Neural cell (in vitro differentiated cells): ENCODE results near the gene STIM2. TPM values are rescaled to one million over a fixed set of nuclear protein-coding genes. Genes with fewer than 3 reads are reported as not detected.

Source experiments
- H2AFZ ChIP-seq: fragments of 200-600, 300-800 bp; sonication (generic), shearing (Covaris generic); 2 replicates; pipeline ENCODE4 v1.6.0; 2014; ENCODE audit warnings: low read depth, mild to moderate bottlenecking, antibody characterized with exemption, low read length, moderate library complexity
- H3F3A ChIP-seq: fragments of 200-600 bp; shearing (Covaris generic); 2 replicates; pipeline ENCODE4 v1.6.1; 2016; ENCODE audit warnings: mild to moderate bottlenecking, moderate library complexity, mixed read lengths, antibody characterized with exemption, low read length; ENCODE audit not compliant: insufficient read depth, poor library complexity, severe bottlenecking
- H3K27ac ChIP-seq: fragments of 200-600, 300-800 bp; sonication (generic), shearing (Covaris generic); 2 replicates; pipeline ENCODE4 v1.5.1; 2014; ENCODE audit warnings: mild to moderate bottlenecking, low read length, moderate library complexity
- H3K27me3 ChIP-seq: fragments of 300-800, 200-600 bp; sonication (generic), shearing (Covaris generic); 2 replicates; pipeline ENCODE4 v1.6.0; 2014; ENCODE audit warnings: mild to moderate bottlenecking, low read depth, low read length, moderate library complexity; ENCODE audit not compliant: insufficient read depth
- H3K36me3 ChIP-seq: fragments of 300-800, 200-600 bp; sonication (generic), shearing (Covaris generic); 2 replicates; pipeline ENCODE4 v1.5.1; 2014; ENCODE audit warnings: mild to moderate bottlenecking, antibody characterized with exemption, low read length, moderate library complexity; ENCODE audit not compliant: insufficient read depth
- H3K4me2 ChIP-seq: fragments of 300-800, 200-600 bp; sonication (generic), shearing (Covaris generic); 2 replicates; pipeline ENCODE4 v1.6.0; 2014; ENCODE audit warnings: mild to moderate bottlenecking, low read length
- H3K4me3 ChIP-seq: fragments of 300-800, 200-600 bp; sonication (generic), shearing (Covaris generic); 2 replicates; pipeline ENCODE4 v1.5.1; 2014; ENCODE audit warnings: mild to moderate bottlenecking, low read length, moderate library complexity
- H3K79me2 ChIP-seq: fragments of 200-600 bp; shearing (Covaris generic); replicated peaks from 2 replicates; pipeline ENCODE4 v1.6.0; 2014; ENCODE audit warnings: mild to moderate bottlenecking, low read length, moderate library complexity; ENCODE audit not compliant: insufficient read depth
- H3K9ac ChIP-seq: fragments of 300-800, 200-600 bp; sonication (generic), shearing (Covaris generic); 2 replicates; pipeline ENCODE4 v1.6.1; 2016; ENCODE audit warnings: mild to moderate bottlenecking, low read length, mixed read lengths
- H3K9me2 ChIP-seq: fragments of 200-600 bp; shearing (Covaris generic); 2 replicates; pipeline ENCODE4 v1.6.1; 2016; ENCODE audit warnings: mild to moderate bottlenecking, low read length, mixed read lengths; ENCODE audit not compliant: insufficient read depth
- H3K9me3 ChIP-seq: fragments of 200-600, 300-800 bp; sonication (generic), shearing (Covaris generic); 2 replicates; pipeline ENCODE4 v1.6.1; 2016; ENCODE audit warnings: mild to moderate bottlenecking, mixed run types, low read length, moderate library complexity, mixed read lengths
- H4K20me1 ChIP-seq: fragments of 200-600 bp; shearing (Covaris generic); 2 replicates; pipeline ENCODE4 v1.6.1; 2016; ENCODE audit warnings: mild to moderate bottlenecking, mixed run types; ENCODE audit not compliant: insufficient read depth
- EP300 ChIP-seq: fragments of 450-650 bp; conservative IDR thresholded peaks from 2 replicates; pipeline ENCODE4 v1.6.1; 2014; ENCODE audit warnings: antibody characterized with exemption, mild to moderate bottlenecking, moderate library complexity; ENCODE audit not compliant: poor library complexity, severe bottlenecking
- EZH2 ChIP-seq: fragments of 200-600, 300-800 bp; shearing (Covaris generic), sonication (generic); IDR thresholded peaks from 2 replicates; pipeline ENCODE4 v1.6.1; 2014; ENCODE audit warnings: antibody characterized with exemption, low read length, borderline replicate concordance, mild to moderate bottlenecking; ENCODE audit not compliant: insufficient read depth, poor library complexity, severe bottlenecking
- MXI1 ChIP-seq: fragments of 450-650 bp; conservative IDR thresholded peaks from 2 replicates; pipeline ENCODE4 v1.6.1; 2014; ENCODE audit warnings: antibody characterized with exemption, mild to moderate bottlenecking; ENCODE audit not compliant: poor library complexity, severe bottlenecking
- POLR2AphosphoS5 ChIP-seq: IDR thresholded peaks from 2 replicates; pipeline ENCODE4 v1.6.1; 2012
- RAD21 ChIP-seq: fragments of 450-650 bp; conservative IDR thresholded peaks from 2 replicates; pipeline ENCODE4 v1.6.1; 2014; ENCODE audit warnings: antibody characterized with exemption, mild to moderate bottlenecking, moderate library complexity
- SMC3 ChIP-seq: fragments of 450-650 bp; conservative IDR thresholded peaks from 2 replicates; pipeline ENCODE4 v1.6.1; 2014; ENCODE audit warnings: antibody characterized with exemption, mild to moderate bottlenecking, moderate library complexity; ENCODE audit not compliant: poor library complexity
- TAF1 ChIP-seq: IDR thresholded peaks from 2 replicates; pipeline ENCODE4 v1.6.1; 2012; ENCODE audit warnings: low read depth
- polyA plus RNA-seq: library from polyadenylated mRNA; depleted of rRNA; stranded (reverse); fragments of >200 nt; gene quantifications from 2 replicates; pipeline ENCODE4 v1.2.3, GENCODE V29; 2014
- TF ChIP-seq, protein P1 (sequence below): fragments of 450-650 bp; IDR thresholded peaks from 2 replicates; pipeline ENCODE4 v1.5.1; 2014; ENCODE audit warnings: antibody characterized with exemption, mild to moderate bottlenecking, moderate library complexity; ENCODE audit not compliant: poor library complexity, severe bottlenecking
- TF ChIP-seq, protein P2 (sequence below): IDR thresholded peaks from 2 replicates; pipeline ENCODE4 v1.6.1; 2012; ENCODE audit warnings: borderline replicate concordance

The STIM2 gene
- polyA plus RNA-seq, 1 donor from 2014 or later, result 25.3 TPM

DNA sequence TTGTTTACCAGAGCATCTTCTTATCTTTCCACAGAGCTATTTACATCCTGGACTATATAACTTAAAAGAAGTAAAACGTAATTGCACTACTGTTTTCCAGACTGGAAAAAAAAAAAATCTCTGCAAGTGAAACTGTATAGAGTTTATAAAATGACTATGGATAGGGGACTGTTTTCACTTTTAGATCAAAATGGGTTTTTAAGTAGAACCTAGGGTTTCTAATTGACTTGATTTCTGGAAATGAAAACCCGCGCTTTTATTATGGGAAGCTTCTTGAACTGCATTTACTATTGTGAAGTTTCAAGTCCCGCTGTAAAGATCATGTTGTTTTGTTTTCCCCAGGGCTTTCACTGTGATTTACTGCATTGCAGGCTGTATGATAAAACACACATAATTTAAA, 162.7 kb downstream of the STIM2 start:
- Histone ChIP-seq H3K9me2 (no peaks in the 10 kb centered on the region), H3K36me3 (peaks cover 7% of the 10 kb centered on the region), H3K9me3 (no peaks in the 10 kb centered on the region), H3K27ac (no peak overlapping the region), H4K20me1 (no peaks in the 10 kb centered on the region), H3K79me2 (no peaks in the 10 kb centered on the region), H3K4me2 (no peak overlapping the region), H3K9ac (no peak overlapping the region), H3K4me3 (no peak overlapping the region), H3K27me3 (no peaks in the 10 kb centered on the region), H2AFZ (no peak overlapping the region), H3F3A (no peaks in the 10 kb centered on the region)
- no peak for TF ChIP-seq RAD21
- TF ChIP-seq, protein P1, sequence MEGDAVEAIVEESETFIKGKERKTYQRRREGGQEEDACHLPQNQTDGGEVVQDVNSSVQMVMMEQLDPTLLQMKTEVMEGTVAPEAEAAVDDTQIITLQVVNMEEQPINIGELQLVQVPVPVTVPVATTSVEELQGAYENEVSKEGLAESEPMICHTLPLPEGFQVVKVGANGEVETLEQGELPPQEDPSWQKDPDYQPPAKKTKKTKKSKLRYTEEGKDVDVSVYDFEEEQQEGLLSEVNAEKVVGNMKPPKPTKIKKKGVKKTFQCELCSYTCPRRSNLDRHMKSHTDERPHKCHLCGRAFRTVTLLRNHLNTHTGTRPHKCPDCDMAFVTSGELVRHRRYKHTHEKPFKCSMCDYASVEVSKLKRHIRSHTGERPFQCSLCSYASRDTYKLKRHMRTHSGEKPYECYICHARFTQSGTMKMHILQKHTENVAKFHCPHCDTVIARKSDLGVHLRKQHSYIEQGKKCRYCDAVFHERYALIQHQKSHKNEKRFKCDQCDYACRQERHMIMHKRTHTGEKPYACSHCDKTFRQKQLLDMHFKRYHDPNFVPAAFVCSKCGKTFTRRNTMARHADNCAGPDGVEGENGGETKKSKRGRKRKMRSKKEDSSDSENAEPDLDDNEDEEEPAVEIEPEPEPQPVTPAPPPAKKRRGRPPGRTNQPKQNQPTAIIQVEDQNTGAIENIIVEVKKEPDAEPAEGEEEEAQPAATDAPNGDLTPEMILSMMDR, result no peak
- no peak for TF ChIP-seq MXI1
- TF ChIP-seq POLR2AphosphoS5, result no peak
- TF ChIP-seq EZH2, result no peak
- no peak for TF ChIP-seq SMC3
- TF ChIP-seq TAF1, result no peak

DNA sequence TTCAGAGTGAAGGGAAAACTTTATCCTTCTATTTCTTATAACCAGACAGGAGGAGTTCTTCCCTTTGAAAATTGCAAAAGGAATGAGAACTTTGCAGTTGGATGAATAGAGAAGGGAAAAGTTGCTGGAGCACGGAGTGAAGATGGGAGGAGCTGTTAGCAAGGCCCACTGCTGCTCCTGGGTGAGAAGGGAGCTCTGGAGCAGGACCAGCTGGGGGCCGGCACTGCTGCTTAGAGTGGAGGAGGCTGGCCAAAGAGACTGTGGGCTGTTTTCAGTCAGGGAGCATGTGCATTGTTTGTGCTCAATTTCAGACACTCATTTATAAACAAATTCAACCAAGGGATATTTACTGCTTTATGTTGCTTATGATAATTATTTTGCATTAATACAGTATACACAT, 164.2 kb downstream of the STIM2 start:
- Histone ChIP-seq H3K79me2 (no peaks in the 10 kb centered on the region), H3F3A (no peaks in the 10 kb centered on the region), H3K4me3 (no peak overlapping the region), H3K27me3 (no peaks in the 10 kb centered on the region), H3K27ac (no peak overlapping the region), H4K20me1 (no peaks in the 10 kb centered on the region), H3K9me3 (no peaks in the 10 kb centered on the region), H3K36me3 (peaks cover 7% of the 10 kb centered on the region), H3K9ac (no peak overlapping the region), H3K9me2 (no peaks in the 10 kb centered on the region), H3K4me2 (no peak overlapping the region), H2AFZ (no peak overlapping the region)
- TF ChIP-seq, protein P1, result no peak
- no peak for TF ChIP-seq POLR2AphosphoS5
- TF ChIP-seq RAD21, result no peak
- TF ChIP-seq TAF1, result no peak
- TF ChIP-seq EP300, result no peak
- no peak for TF ChIP-seq SMC3
- TF ChIP-seq, protein P2, sequence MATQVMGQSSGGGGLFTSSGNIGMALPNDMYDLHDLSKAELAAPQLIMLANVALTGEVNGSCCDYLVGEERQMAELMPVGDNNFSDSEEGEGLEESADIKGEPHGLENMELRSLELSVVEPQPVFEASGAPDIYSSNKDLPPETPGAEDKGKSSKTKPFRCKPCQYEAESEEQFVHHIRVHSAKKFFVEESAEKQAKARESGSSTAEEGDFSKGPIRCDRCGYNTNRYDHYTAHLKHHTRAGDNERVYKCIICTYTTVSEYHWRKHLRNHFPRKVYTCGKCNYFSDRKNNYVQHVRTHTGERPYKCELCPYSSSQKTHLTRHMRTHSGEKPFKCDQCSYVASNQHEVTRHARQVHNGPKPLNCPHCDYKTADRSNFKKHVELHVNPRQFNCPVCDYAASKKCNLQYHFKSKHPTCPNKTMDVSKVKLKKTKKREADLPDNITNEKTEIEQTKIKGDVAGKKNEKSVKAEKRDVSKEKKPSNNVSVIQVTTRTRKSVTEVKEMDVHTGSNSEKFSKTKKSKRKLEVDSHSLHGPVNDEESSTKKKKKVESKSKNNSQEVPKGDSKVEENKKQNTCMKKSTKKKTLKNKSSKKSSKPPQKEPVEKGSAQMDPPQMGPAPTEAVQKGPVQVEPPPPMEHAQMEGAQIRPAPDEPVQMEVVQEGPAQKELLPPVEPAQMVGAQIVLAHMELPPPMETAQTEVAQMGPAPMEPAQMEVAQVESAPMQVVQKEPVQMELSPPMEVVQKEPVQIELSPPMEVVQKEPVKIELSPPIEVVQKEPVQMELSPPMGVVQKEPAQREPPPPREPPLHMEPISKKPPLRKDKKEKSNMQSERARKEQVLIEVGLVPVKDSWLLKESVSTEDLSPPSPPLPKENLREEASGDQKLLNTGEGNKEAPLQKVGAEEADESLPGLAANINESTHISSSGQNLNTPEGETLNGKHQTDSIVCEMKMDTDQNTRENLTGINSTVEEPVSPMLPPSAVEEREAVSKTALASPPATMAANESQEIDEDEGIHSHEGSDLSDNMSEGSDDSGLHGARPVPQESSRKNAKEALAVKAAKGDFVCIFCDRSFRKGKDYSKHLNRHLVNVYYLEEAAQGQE, result no peak
- no peak for TF ChIP-seq EZH2
- no peak for TF ChIP-seq MXI1
